Skeletal muscle tissue (tissue), 4 donors: ENCODE data around the gene BPIFA2. TPM values are rescaled to one million over a fixed set of nuclear protein-coding genes. Genes with fewer than 3 reads are reported as not detected.
"Not testable (repeated sequence)": the region's sequence is repeated elsewhere in the genome, so short reads cannot be mapped to it uniquely, and the experiment has no call there.

ENCODE experiments used
- H3K27ac ChIP-seq: one replicate; pipeline ENCODE4 v1.7.0; 2013; ENCODE audit warnings: mild to moderate bottlenecking, low read depth, low read length, inconsistent platforms
- H3K27me3 ChIP-seq, 3 donors: one replicate each; pipeline ENCODE4 v1.7.0; 2013; ENCODE audit warnings: low read length in 3 of 3; ENCODE audit not compliant: control insufficient read depth in 3 of 3, insufficient read depth in 3 of 3
- H3K36me3 ChIP-seq, 3 donors: one replicate each; pipeline ENCODE4 v1.7.0; 2013; ENCODE audit warnings: low read length in 3 of 3; ENCODE audit not compliant: control insufficient read depth in 3 of 3, insufficient read depth in 3 of 3
- H3K4me1 ChIP-seq, 3 donors: one replicate each; pipeline ENCODE4 v1.7.0; 2013; ENCODE audit warnings: low read length in 3 of 3, mild to moderate bottlenecking in 3 of 3; ENCODE audit not compliant: control insufficient read depth in 3 of 3, insufficient read depth in 3 of 3
- H3K4me3 ChIP-seq, 3 donors: one replicate each; pipeline ENCODE4 v1.7.0; 2013; ENCODE audit warnings: low read length in 3 of 3
- H3K9ac ChIP-seq, 3 donors: one replicate each; pipeline ENCODE4 v1.7.0; 2013; ENCODE audit warnings: low read length in 3 of 3, mild to moderate bottlenecking in 3 of 3, moderate library complexity in 2 of 3, low read depth in 1 of 3
- H3K9me3 ChIP-seq, 3 donors: one replicate each; pipeline ENCODE4 v1.7.0; 2013; ENCODE audit warnings: low read length in 3 of 3; ENCODE audit not compliant: control insufficient read depth in 3 of 3
- total RNA-seq: library from RNA; depleted of rRNA; stranded (reverse); fragments of >200 nt; gene quantifications from one replicate; pipeline ENCODE4 v1.2.3, GENCODE V29; 2014
- donor health status: Osteomylitis.

Gene BPIFA2, protein sequence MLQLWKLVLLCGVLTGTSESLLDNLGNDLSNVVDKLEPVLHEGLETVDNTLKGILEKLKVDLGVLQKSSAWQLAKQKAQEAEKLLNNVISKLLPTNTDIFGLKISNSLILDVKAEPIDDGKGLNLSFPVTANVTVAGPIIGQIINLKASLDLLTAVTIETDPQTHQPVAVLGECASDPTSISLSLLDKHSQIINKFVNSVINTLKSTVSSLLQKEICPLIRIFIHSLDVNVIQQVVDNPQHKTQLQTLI
- total RNA-seq, result not detected

DNA sequence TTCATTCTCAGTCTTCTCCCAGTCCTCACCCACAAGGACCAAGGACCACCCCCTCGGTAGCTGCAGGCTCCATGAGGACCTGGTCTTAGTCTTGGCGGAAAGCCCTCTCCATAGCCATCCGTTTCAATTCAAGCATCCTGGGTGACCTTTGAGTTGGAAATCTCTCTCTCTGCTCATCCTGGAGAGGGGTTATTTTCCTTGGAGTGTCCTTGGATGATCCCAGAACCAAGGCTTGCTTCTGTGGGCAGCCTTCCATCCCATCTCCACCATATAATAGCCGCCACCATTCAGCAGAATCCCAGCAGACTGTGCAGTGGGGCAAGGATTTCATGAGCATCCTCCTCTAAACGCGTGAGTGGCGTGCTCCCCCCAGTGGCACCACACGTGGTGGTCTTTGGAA lies at the start of gene BPIFA2:
BPIFA2 (plus strand) TSS at position 301 of the 400 bp plus-strand sequence. CDS start 987 bp downstream, outside the sequence.
- Histone ChIP-seq H3K36me3 (no peaks in the 10 kb centered on the region), H3K4me3 (no peak within 1 kb of the TSS), H3K27ac (no peak within 1 kb of the TSS), H3K27me3 (peaks cover 0 to 5% (median 4%) of the 10 kb centered on the region in 3 donors), H3K9ac (no peak within 1 kb of the TSS), H3K4me1 (peaks cover 0 to 5% (median 3%) of the 10 kb centered on the region in 3 donors), H3K9me3 (peaks cover 0 to 2% (median 0%) of the 10 kb centered on the region in 3 donors)

DNA sequence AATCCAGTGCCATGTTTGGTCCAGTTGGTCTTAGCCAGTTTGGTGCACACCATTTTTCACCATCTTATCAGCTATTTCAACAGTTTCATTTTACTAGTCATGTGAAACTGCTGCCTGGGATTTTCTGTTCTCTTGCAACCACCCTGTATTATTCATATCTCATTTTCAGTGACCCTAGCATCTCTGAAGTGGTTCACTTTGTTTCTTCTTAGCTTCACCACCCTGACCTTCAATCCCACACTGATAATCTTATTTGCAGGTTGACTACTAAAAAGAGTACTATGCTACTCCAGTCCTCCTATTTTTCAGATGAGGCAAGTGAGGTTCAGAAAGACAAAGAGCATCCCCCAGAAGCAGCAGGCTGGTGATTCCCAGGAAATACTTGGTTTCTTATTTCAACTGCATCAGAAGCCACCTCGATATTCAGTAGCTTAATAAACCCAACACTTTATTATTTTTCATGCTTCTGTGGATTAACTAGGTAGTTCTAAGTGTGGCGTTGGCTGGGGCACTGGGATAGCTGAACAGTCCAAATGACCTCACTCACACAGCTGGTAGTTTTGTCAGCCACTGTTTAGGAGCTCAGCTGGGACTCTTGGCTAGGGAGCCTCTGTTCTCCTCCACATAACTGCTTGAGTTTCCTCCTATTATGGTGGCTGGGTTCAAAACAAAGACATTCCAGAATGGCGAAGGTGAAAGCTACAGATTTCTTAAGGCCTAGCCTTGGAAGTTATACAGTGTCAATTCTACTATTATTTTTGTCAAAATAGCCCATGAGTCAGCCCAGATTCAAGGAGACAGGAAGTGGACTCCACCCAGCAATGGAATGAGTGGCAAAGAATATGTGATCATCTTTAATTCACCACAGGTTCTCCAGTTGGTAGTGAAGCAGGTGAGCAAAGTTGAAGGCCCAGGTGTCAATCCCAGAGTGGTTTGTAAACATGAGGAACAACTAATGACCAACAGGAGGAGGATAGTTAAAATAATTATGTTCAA lies 47.9 kb upstream of the BPIFA2 start:
- Histone ChIP-seq H3K4me3 (no peak overlapping the region), H3K27ac (no peak overlapping the region), H3K27me3 (peaks cover 4 to 11% (median 8%) of the 10 kb centered on the region in 3 donors), H3K9ac (no peak overlapping the region), H3K9me3 (peaks cover 0 to 2% (median 0%) of the 10 kb centered on the region in 3 donors), H3K4me1 (no peaks in the 10 kb centered on the region), H3K36me3 (no peaks in the 10 kb centered on the region)

DNA sequence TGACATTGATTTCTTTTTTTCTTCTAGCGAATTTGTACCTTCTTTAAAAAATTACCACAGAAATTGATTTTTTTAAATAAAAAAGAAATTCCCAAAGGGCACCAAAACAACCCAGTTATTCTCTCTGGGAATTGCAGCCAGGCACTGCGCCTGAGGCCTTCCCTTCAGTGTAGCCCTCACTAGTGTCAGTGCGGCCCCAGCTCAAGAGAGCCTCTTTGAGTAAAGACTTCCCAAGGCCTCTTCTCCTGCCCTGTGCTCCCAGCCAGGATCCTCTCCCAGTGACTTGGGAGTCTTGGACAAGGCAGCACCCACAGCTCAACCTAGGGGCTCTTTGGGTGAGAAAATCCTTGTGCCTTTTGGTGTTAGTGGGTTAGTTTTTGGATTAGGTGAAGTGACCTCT lies 47.0 kb upstream of the BPIFA2 start:
- Histone ChIP-seq H3K9ac (no peak overlapping the region), H3K36me3 (no peaks in the 10 kb centered on the region), H3K27me3 (peaks cover 4 to 16% (median 8%) of the 10 kb centered on the region in 3 donors), H3K4me3 (no peak overlapping the region), H3K9me3 (peaks cover 0 to 2% (median 0%) of the 10 kb centered on the region in 3 donors), H3K27ac (no peak overlapping the region), H3K4me1 (no peaks in the 10 kb centered on the region)

DNA sequence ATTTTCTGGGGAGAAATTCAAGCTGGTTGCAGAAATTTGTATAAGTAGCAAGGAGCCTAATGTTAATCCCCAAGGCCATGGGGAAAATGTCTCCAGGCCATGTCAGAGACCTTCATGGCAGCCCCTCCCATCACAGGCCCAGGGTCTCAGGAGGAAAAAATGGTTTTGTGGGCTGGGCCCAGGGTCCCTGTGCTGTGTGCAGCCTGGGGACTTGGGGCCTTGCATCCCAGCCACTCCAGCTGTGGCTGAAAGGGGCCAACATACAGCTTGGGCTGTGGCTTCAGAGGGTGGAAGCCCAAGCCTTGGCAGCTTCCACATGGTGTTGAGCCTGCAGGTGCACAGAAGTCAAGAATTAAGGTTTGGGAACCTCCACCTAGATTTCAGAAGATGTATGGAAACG lies 45.7 kb upstream of the BPIFA2 start:
- H3K9ac ChIP-seq, H3K27ac ChIP-seq, H3K9me3 ChIP-seq, H3K4me3 ChIP-seq, H3K36me3 ChIP-seq, H3K4me1 ChIP-seq: not testable (repeated sequence)
- H3K27me3 ChIP-seq, result peaks cover 4 to 16% (median 8%) of the 10 kb centered on the region in 3 donors

DNA sequence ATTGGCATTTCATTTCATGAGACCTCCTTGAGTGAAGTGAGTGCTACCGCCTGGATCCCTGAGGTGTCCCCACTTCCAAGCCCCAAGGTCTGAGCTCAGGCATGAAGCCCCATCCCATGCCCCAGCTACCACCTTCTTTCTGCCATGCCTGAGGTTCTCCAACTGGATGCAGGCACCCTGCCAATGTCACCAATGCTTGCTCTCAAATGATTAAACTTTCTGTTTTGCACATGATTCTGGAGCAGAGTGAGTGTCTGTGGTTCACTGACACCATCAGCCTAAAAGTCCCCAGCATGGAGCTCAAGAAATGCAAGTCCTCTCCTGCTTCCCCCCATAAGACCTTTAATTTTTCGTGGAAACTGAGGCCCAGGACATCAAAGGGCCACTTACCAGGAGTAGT lies 43.7 kb upstream of the BPIFA2 start:
- Histone ChIP-seq H3K27ac (no peak overlapping the region), H3K9ac (no peak overlapping the region), H3K36me3 (no peaks in the 10 kb centered on the region), H3K27me3 (peaks cover 4 to 16% (median 8%) of the 10 kb centered on the region in 3 donors), H3K4me3 (no peak overlapping the region), H3K9me3 (peaks cover 0 to 2% (median 0%) of the 10 kb centered on the region in 3 donors), H3K4me1 (no peaks in the 10 kb centered on the region)

DNA sequence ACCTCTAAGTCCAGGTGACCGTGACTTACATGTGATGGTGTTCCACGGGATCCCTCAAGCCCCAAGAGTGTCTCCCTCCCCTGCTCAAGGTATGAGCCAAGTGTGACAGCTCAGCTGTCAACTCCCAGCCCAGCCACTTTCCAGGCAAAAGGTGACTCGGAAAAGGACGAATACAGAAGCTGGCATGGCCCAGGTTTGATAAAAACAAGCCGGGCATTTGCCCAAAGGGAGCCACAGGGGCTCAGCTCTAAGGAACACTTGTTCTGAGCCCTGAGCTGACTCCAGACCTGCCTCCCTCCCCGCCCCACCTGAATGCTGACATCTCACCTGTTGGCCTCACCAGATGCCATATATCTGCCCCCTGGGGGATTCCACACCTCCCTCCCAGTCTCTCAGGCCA lies 43.0 kb upstream of the BPIFA2 start:
- H3K4me3 ChIP-seq, result no peak overlapping the region
- H3K36me3 ChIP-seq, result no peaks in the 10 kb centered on the region
- H3K27ac ChIP-seq, result no peak overlapping the region
- peaks cover 0 to 2% (median 0%) of the 10 kb centered on the region in 3 donors for H3K9me3 ChIP-seq
- no peaks in the 10 kb centered on the region for H3K4me1 ChIP-seq
- peaks cover 4 to 16% (median 8%) of the 10 kb centered on the region in 3 donors for H3K27me3 ChIP-seq
- no peak overlapping the region for H3K9ac ChIP-seq

DNA sequence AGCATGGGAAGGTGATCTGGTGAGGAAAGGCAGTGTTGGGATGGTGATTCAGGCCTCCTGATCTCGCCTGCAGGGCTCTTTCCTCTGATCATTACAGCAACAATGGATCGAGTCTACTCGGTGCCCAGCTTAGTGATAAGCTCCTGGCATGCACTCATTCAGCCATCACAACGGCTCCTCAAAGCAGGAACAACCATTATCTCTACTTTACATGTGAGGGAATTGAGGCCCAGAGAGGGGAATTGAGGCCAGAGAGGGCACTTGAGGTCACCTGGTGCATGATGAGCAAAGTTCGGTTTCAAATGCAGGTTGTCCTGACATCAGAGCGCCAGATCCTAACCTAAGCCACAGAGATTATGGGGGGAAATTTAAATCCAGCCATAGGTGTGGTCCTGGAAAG lies 42.0 kb upstream of the BPIFA2 start:
- Histone ChIP-seq H3K27ac (no peak overlapping the region), H3K36me3 (no peaks in the 10 kb centered on the region), H3K27me3 (peaks cover 4 to 16% (median 8%) of the 10 kb centered on the region in 3 donors), H3K4me3 (no peak overlapping the region), H3K4me1 (peaks cover 4 to 6% (median 5%) of the 10 kb centered on the region in 3 donors), H3K9ac (no peak overlapping the region), H3K9me3 (no peaks in the 10 kb centered on the region)

DNA sequence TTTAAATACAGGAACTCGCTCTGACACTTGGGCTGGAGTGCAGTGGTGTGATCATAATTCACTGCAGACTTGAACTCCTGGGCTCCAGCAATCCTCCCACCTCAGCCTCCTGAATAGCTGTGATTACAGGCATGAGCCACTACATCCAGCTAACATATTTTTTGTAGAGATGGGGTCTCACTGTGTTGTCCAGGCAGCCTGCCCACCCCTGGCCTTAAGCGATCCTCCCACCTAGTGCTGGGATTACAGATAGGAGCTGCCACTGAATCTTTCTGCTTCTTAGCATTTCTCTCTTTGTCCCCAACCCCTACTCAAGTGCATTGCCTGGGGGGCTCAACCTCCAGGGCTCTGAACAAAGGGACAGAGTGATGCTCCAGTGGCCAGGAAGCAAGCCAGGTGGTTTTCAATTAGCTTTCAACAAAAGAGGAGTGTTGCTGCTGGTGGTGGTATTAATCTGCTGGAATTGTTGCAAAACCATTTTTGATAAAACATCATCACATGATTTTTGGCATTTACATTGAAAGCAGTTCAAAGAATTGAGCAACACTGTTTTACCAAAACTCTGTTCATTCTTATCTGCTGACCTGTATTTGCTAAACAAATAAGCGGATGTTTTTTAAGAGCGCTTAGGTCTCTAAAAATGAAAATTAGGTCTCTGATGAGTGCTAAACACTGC lies 40.4 kb upstream of the BPIFA2 start:
- H3K27me3 ChIP-seq, result peaks cover 7 to 21% (median 8%) of the 10 kb centered on the region in 3 donors
- no peak overlapping the region for H3K4me3 ChIP-seq
- H3K9ac ChIP-seq, result no peak overlapping the region

DNA sequence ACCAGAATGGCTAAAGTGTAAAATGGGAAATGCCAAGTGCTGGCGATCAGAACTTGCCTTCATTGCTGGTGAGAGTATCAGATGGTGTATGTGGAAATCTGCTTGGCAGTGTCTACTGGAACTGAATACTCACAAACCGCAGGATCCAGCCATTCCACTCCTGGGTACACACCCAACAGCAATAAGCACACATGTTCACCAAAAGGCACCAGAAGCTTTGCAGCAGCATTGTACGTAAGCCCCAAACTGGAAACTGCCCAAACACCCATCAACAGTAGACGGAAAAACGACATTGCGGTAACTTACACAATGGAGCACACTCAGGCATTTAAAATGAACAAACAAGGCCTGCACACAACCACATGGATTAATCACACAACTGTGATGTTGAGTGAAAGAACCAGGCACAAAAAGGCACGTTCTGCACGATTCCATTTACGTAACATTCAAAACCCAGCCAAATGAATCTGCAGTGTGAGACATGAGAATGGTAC lies 37.3 kb upstream of the BPIFA2 start:
- Histone ChIP-seq H3K4me1 (peaks cover 4 to 8% (median 6%) of the 10 kb centered on the region in 3 donors), H3K9me3 (no peaks in the 10 kb centered on the region), H3K9ac (no peak overlapping the region), H3K27ac (no peak overlapping the region), H3K27me3 (peaks cover 3 to 20% (median 5%) of the 10 kb centered on the region in 3 donors), H3K36me3 (no peaks in the 10 kb centered on the region), H3K4me3 (no peak overlapping the region)

More for the DNA sequence above, 40.4 kb upstream of the BPIFA2 start:
- H3K4me1 ChIP-seq, result peaks cover 4 to 8% (median 6%) of the 10 kb centered on the region in 3 donors
- H3K36me3 ChIP-seq, result no peaks in the 10 kb centered on the region
- H3K9me3 ChIP-seq, result no peaks in the 10 kb centered on the region
- no peak overlapping the region for H3K27ac ChIP-seq
